Measurements from ENCODE around the gene SPIN2A. TPM values are rescaled to one million over a fixed set of nuclear protein-coding genes. Genes with fewer than 3 reads are reported as not detected.
A peak's percentile ranks its signal among the peaks of the same experiment; 100 is the strongest.
"Not testable (repeated sequence)": the region's sequence is repeated elsewhere in the genome, so short reads cannot be mapped to it uniquely, and the experiment has no call there.

The SPIN2A gene
- 1 to 10 TPM in 1 of 4 donors, under 1 TPM in 3; 0.24 to 1.5 (median 0.53) TPM for total RNA-seq

GRCh38 chrX:57137073-57137472 is at the start of gene SPIN2A:
SPIN2A (minus strand) TSS chrX:57137397; CDS start chrX:57136597, 800 bp downstream.
- 26 to 27% methylated on average over 4 to 8 of the region's 27 CpGs for WGBS, 2 donors
- H3K4me1 ChIP-seq; H3K36me3 ChIP-seq; H3K4me3 ChIP-seq (replicated peaks in 1 of 3); intact Hi-C loops (cut with DNase I); H3K9me3 ChIP-seq; H3K27me3 ChIP-seq; H3K27ac ChIP-seq: not testable (repeated sequence)
- TF ChIP-seq CTCF (IDR thresholded peaks at IDR 0.05): peak in 1 of 6 experiments; percentile 7
- DNase-seq: peak; percentile 21 to 42

- no peaks in the 10 kb centered on the region for H3K36me3 ChIP-seq
- no peak overlapping the region for H3K4me3 ChIP-seq (replicated peaks in 1 of 3)
- DNase-seq: no peak
- H3K27me3 ChIP-seq: no peaks in the 10 kb centered on the region
- H3K4me1 ChIP-seq: no peaks in the 10 kb centered on the region
- H3K9me3 ChIP-seq: no peaks in the 10 kb centered on the region
- no peak overlapping the region for H3K27ac ChIP-seq
- intact Hi-C loops (cut with DNase I): no loop called here
- TF ChIP-seq CTCF (IDR thresholded peaks at IDR 0.05) (no peak), POLR2A (IDR thresholded peaks at IDR 0.05) (no peak)
These were observed 41.4 kb upstream of the SPIN2A start for GRCh38 chrX:57178605-57179004.

- intact Hi-C loops (cut with DNase I): no loop called here
- H3K4me3 ChIP-seq (replicated peaks in 1 of 3): no peak overlapping the region
- no peak for DNase-seq
- no peak overlapping the region for H3K27ac ChIP-seq
- H3K27me3 ChIP-seq: no peaks in the 10 kb centered on the region
- WGBS, 2 donors: 80% methylated on average over 1 of the region's 1 CpG; no CpG with 5 or more reads in 1 of the 2 donors
- no peaks in the 10 kb centered on the region for H3K9me3 ChIP-seq
- H3K36me3 ChIP-seq: no peaks in the 10 kb centered on the region
- TF ChIP-seq POLR2A (IDR thresholded peaks at IDR 0.05) (no peak), CTCF (IDR thresholded peaks at IDR 0.05) (no peak)
- no peaks in the 10 kb centered on the region for H3K4me1 ChIP-seq
These were observed 39.9 kb upstream of the SPIN2A start for GRCh38 chrX:57177070-57177469.

GRCh38 chrX:57172544-57172943 is 35.3 kb upstream of the SPIN2A start:
- no peak for TF ChIP-seq CTCF (IDR thresholded peaks at IDR 0.05)
- Histone ChIP-seq H3K27me3 (no peaks in the 10 kb centered on the region), H3K4me1 (no peaks in the 10 kb centered on the region), H3K4me3 (replicated peaks in 1 of 3) (no peak overlapping the region), H3K36me3 (no peaks in the 10 kb centered on the region), H3K27ac (no peak overlapping the region), H3K9me3 (no peaks in the 10 kb centered on the region)
- WGBS, 2 donors: 67 to 78% methylated on average over 6 of the region's 6 CpGs
- intact Hi-C loops (cut with DNase I): no loop called here
- peak in 1 of 2 donors; percentile 1 for DNase-seq

GRCh38 chrX:57156397-57157049 is 19.3 kb upstream of the SPIN2A start:
- no peak for TF ChIP-seq POLR2A (IDR thresholded peaks at IDR 0.05)
- TF ChIP-seq CTCF (IDR thresholded peaks at IDR 0.05): peak in 3 of 6 experiments; percentile 22 to 30 (median 28)
- 55 to 75% methylated on average over 3 to 4 of the region's 5 CpGs for WGBS, 2 donors

More at GRCh38 chrX:57156397-57157049, 19.3 kb upstream of the SPIN2A start:
- H3K27me3 ChIP-seq: no peaks in the 10 kb centered on the region
- intact Hi-C loops (cut with DNase I): no loop called here
- H3K36me3 ChIP-seq: no peaks in the 10 kb centered on the region
- no peak overlapping the region for H3K4me3 ChIP-seq (replicated peaks in 1 of 3)
- no peaks in the 10 kb centered on the region for H3K9me3 ChIP-seq
- H3K4me1 ChIP-seq: no peaks in the 10 kb centered on the region
- DNase-seq: peak; percentile 9 to 10
- H3K27ac ChIP-seq: no peak overlapping the region

Data from thyroid gland (tissue), 4 donors.